AG04449 (cell line): Measurements from ENCODE around the gene PDE6A.

Experiments
- CTCF ChIA-PET: fragments of 350-600 bp; formaldehyde crosslinking; extraction: SDS; loops from one replicate; lab custom pipeline; 2021; ENCODE audit warnings: antibody characterized with exemption; lab: Yijun Ruan, JAX
- POLR2A ChIA-PET: fragments of 400-600, 350-600 bp; formaldehyde crosslinking; extraction: SDS; loops from one replicate; lab custom pipeline; 2020; ENCODE audit warnings: antibody characterized with exemption, inconsistent platforms; lab: Yijun Ruan, JAX
- DNase-seq: peaks from one replicate; pipeline ENCODE4 v3.0.0-alpha.2; 2010; ENCODE audit warnings: low read depth, low spot score
- H3K4me3 ChIP-seq: 2 replicates; pipeline ENCODE4 v1.5.1; 2011; ENCODE audit warnings: low read depth, mild to moderate bottlenecking, control low read depth, low read length
- TF ChIP-seq, protein P1 (sequence below): IDR thresholded peaks from one replicate; pipeline ENCODE4 v1.5.1; 2011; ENCODE audit warnings: mild to moderate bottlenecking, moderate library complexity, low read length, control low read depth, inconsistent platforms; ENCODE audit not compliant: insufficient read depth; ENCODE audit errors: missing control alignments

PDE6A gene

DNA sequence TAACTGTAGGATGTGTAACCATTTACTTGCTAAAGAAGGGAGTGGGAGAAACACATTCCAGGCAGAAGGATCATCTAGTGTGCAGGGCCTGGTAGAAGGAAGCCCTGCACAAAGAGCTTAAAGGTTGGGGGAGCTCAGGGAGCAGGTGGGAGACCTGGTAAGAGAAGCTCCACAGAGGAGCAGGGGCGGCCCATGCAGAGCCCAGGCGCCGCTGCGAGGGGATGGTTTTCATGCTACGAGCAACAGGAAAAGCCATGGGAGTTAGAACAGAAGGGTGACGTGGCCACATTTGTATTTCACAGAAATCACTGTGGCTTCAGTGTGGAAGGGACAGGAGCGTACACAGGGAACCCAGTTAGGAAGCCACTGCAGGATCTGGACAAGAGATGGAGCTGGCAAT is 73.1 kb downstream of the PDE6A start:
- TF ChIP-seq, protein P1, sequence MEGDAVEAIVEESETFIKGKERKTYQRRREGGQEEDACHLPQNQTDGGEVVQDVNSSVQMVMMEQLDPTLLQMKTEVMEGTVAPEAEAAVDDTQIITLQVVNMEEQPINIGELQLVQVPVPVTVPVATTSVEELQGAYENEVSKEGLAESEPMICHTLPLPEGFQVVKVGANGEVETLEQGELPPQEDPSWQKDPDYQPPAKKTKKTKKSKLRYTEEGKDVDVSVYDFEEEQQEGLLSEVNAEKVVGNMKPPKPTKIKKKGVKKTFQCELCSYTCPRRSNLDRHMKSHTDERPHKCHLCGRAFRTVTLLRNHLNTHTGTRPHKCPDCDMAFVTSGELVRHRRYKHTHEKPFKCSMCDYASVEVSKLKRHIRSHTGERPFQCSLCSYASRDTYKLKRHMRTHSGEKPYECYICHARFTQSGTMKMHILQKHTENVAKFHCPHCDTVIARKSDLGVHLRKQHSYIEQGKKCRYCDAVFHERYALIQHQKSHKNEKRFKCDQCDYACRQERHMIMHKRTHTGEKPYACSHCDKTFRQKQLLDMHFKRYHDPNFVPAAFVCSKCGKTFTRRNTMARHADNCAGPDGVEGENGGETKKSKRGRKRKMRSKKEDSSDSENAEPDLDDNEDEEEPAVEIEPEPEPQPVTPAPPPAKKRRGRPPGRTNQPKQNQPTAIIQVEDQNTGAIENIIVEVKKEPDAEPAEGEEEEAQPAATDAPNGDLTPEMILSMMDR, result no peak
- no peak overlapping the region for H3K4me3 ChIP-seq
- CTCF ChIA-PET, result interaction anchor here (17.5 kb wide), 1 partner anchor 20 kb away, joined by 244 read pairs; no protein-coding TSS in a partner anchor
- DNase-seq, result no peak
- POLR2A ChIA-PET, result no interaction called here

DNA sequence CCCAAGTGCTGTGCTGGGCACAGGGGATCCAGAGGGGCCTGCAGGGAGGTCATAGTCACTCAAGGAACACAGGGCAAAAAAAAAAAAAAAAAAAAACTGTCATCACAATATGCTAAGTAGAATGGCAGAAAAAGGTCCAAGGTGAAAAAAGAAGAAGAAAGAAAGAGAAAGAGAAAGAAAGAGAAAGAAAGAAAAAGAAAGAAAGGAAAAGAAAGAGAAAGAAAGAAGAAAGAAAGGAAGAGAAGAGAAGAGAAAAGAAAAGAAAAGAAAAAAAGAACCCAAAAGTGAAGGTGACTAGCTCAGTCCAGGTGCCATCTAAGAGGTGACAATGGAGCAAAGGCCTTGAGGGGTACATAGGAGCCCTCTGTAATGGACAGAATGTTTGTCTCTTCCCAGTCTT is 73.9 kb downstream of the PDE6A start:
- CTCF ChIA-PET, result interaction anchor here (17.5 kb wide), 1 partner anchor 19 kb away, joined by 244 read pairs; no protein-coding TSS in a partner anchor
- DNase-seq, result no peak
- POLR2A ChIA-PET, result no interaction called here
- H3K4me3 ChIP-seq, result no peak overlapping the region
- TF ChIP-seq, protein P1, result no peak

DNA sequence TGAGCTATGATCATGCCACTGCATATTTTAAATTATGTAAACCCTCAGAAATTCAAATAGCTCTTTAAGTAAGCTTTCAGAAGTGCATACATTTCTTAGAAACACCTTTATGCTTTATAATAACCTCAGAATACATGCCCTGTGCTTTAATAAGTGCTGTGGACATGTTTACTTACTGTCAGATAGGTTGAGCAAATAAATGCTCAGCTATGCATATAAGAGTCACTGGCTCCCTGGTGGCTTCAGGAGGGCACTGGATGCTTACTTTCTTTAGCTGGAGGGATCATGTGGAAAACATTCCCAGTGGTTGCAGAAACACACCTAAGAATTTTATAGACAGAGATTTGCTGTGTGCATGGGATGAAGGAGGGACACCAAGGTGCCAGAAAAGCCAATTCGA is 74.4 kb downstream of the PDE6A start:
- no peak for DNase-seq
- TF ChIP-seq, protein P1, result no peak
- ChIA-PET CTCF (interaction anchor here (17.5 kb wide), 1 partner anchor 18 kb away, joined by 244 read pairs; no protein-coding TSS in a partner anchor), POLR2A (no interaction called here)
- H3K4me3 ChIP-seq, result no peak overlapping the region

- CTCF ChIA-PET, result interaction anchor here (17.5 kb wide), 1 partner anchor 18 kb away, joined by 244 read pairs; no protein-coding TSS in a partner anchor
- TF ChIP-seq, protein P1, result no peak
- no peak overlapping the region for H3K4me3 ChIP-seq
- POLR2A ChIA-PET, result no interaction called here
- DNase-seq, result no peak
These were observed 75.2 kb downstream of the PDE6A start for GRCh38 chr5:149869411-149869821.

DNA sequence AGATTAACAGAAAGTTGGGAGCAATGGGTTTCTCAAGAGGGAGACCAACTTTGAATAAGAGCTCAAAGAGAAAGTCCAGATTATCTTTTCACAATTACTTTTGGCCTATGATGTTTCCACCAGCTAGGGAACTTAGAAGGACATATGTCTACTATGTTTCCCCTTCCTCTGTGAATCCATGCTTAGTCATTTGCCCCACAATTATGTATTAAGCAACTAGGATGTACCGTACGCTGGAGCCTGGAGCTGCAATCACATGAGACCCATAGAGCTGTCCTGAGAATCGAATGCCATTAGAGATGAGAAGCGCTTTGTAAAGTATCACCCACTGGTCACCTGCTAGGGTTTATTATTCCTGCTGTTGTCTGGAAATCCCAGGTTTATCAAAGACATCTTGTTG is 78.8 kb downstream of the PDE6A start:
- no peak for DNase-seq
- ChIA-PET CTCF (interaction anchor here (0.7 to 17.5 kb wide), 6 partner anchors 10 to 229 kb away, joined by 3 to 244 read pairs (median 3); no protein-coding TSS in a partner anchor), POLR2A (no interaction called here)
- TF ChIP-seq, protein P1, result no peak
- no peak overlapping the region for H3K4me3 ChIP-seq

DNA sequence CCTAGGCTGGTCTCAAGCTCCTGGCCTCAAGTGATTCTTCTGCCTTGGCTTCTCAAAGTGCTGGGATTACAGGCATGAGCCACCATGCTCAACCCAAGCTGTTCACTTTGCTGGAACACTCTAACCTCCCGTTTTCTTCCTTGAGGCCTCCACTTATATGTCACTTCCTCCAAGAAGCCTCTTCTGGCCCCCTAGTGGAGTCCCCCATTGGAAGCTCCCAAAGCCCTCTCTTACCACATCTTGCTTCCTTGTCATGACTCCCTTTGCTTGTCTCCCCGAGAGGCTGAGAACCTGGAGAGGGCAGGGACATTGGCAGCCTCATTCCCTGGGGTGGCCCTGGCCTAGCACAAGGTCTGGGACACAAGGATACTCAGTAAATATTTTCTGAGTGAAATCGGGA is 80.8 kb downstream of the PDE6A start:
- ChIA-PET CTCF (interaction anchor here (0.6 to 17.5 kb wide), 6 partner anchors 12 to 128 kb away, joined by 3 to 244 read pairs (median 4); no protein-coding TSS in a partner anchor), POLR2A (no interaction called here)
- H3K4me3 ChIP-seq, result no peak overlapping the region
- TF ChIP-seq, protein P1, result no peak
- DNase-seq, result no peak
